Measurements from ENCODE around the gene VSX2. TPM values are rescaled to one million over a fixed set of nuclear protein-coding genes. Genes with fewer than 3 reads are reported as not detected.

VSX2 gene
- not detected for total RNA-seq

DNA sequence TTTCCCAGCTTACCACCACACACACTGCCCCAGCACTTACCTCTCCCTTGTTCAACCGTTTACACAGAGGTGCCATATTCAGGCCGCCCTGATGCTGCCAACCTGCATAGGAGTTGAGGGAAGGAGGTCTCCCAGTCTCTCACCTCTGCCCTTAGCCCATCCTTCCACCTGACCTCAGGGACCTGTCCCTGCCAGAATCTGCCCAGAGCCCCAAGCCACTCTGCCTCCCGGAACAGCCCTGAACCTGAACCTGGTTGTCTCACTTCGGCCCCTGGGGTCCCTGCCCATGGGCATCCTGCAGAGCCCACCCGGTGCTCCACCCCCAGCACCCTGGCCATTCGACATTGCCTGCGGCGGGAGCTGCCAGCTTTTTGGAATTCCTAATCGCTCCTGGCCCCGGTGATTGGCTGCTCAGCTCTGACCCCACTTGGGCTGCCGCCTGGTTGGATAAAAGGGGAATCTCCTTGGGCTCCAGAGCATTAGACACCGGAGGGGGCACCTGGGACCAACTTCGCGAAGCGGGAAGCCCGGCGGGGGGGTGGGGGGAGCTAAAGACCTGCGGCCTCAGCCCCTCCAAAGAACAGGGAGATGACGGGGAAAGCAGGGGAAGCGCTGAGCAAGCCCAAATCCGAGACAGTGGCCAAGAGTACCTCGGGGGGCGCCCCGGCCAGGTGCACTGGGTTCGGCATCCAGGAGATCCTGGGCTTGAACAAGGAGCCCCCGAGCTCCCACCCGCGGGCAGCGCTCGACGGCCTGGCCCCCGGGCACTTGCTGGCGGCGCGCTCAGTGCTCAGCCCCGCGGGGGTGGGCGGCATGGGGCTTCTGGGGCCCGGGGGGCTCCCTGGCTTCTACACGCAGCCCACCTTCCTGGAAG, at the start of gene VSX2:
Gene VSX2 (plus strand): TSS at position 476 of the 874 bp plus-strand sequence. CDS start 113 bp downstream, at position 589.
- Histone ChIP-seq H3K27me3 (peaks cover 56% of the 10 kb centered on the region), H3K4me3 (peak within 1 kb of the TSS; percentile 4), H3K9me3 (no peaks in the 10 kb centered on the region), H3K4me1 (peaks cover 9% of the 10 kb centered on the region), H3K36me3 (no peaks in the 10 kb centered on the region), H3K27ac (no peak within 1 kb of the TSS), H3K9ac (ENCODE audit: low read depth in 2 of 2, low read length in 2 of 2) (no peak within 1 kb of the TSS)
- no peak for TF ChIP-seq CTCF (IDR thresholded peaks at IDR 0.05)
- intact Hi-C loops (cut with DNase I), result no loop called here
- no peak for DNase-seq

- Histone ChIP-seq H3K27ac (no peak overlapping the region), H3K4me3 (no peak overlapping the region), H3K36me3 (no peaks in the 10 kb centered on the region), H3K9ac (ENCODE audit: low read depth in 2 of 2, low read length in 2 of 2) (no peak overlapping the region), H3K9me3 (no peaks in the 10 kb centered on the region), H3K27me3 (no peaks in the 10 kb centered on the region), H3K4me1 (no peaks in the 10 kb centered on the region)
- intact Hi-C loops (cut with DNase I), result no loop called here
- TF ChIP-seq CTCF (IDR thresholded peaks at IDR 0.05), result no peak
- no peak for DNase-seq
Measured at GRCh38 chr14:74190927-74191575, 48.2 kb upstream of the VSX2 start.

- H3K27me3 ChIP-seq, result no peaks in the 10 kb centered on the region
- H3K27ac ChIP-seq, result no peak overlapping the region
- no peak overlapping the region for H3K4me3 ChIP-seq
- H3K9ac ChIP-seq (ENCODE audit: low read depth in 2 of 2, low read length in 2 of 2), result no peak overlapping the region
- no peak for DNase-seq
- H3K9me3 ChIP-seq, result no peaks in the 10 kb centered on the region
- H3K4me1 ChIP-seq, result no peaks in the 10 kb centered on the region
- no peak for TF ChIP-seq CTCF (IDR thresholded peaks at IDR 0.05)
- no peaks in the 10 kb centered on the region for H3K36me3 ChIP-seq
- intact Hi-C loops (cut with DNase I), result no loop called here
Measured at GRCh38 chr14:74194506-74195274, 44.6 kb upstream of the VSX2 start.

- DNase-seq, result no peak
- Histone ChIP-seq H3K9me3 (no peaks in the 10 kb centered on the region), H3K27me3 (no peaks in the 10 kb centered on the region), H3K36me3 (no peaks in the 10 kb centered on the region), H3K9ac (ENCODE audit: low read depth in 2 of 2, low read length in 2 of 2) (no peak overlapping the region), H3K4me3 (no peak overlapping the region), H3K4me1 (no peaks in the 10 kb centered on the region), H3K27ac (no peak overlapping the region)
- intact Hi-C loops (cut with DNase I), result no loop called here
- TF ChIP-seq CTCF (IDR thresholded peaks at IDR 0.05), result no peak
Measured at GRCh38 chr14:74195623-74196022, 43.6 kb upstream of the VSX2 start.

- H3K9ac ChIP-seq (ENCODE audit: low read depth in 2 of 2, low read length in 2 of 2), result no peak overlapping the region
- H3K27ac ChIP-seq, result no peak overlapping the region
- no peak overlapping the region for H3K4me3 ChIP-seq
- H3K4me1 ChIP-seq, result no peaks in the 10 kb centered on the region
- H3K36me3 ChIP-seq, result no peaks in the 10 kb centered on the region
- no peak for DNase-seq
- no peaks in the 10 kb centered on the region for H3K9me3 ChIP-seq
- no peaks in the 10 kb centered on the region for H3K27me3 ChIP-seq
- TF ChIP-seq CTCF (IDR thresholded peaks at IDR 0.05), result no peak
- intact Hi-C loops (cut with DNase I), result no loop called here
Measured at GRCh38 chr14:74198441-74199234, 40.6 kb upstream of the VSX2 start.
